IMR-90 (cell line): ENCODE results near the gene MLLT1. TPM values are rescaled to one million over a fixed set of nuclear protein-coding genes. Genes with fewer than 3 reads are reported as not detected.

Experiments used
- ATAC-seq: fragments of 200-7000 bp; cut with Tn5 transposase; 2 replicates; pipeline ENCODE4 v1.9.1; 2020; ENCODE audit warnings: low read depth, mild to moderate bottlenecking, moderate library complexity
- BruUV-seq: library from RNA; stranded (reverse); fragments of 400-500 nt; replicated peaks from 2 replicates; lab custom pipeline; 2021; lab: Mats Ljungman, UMichigan
- CTCF ChIA-PET: fragments of 300-600 bp; formaldehyde crosslinking; extraction: SDS; loops from one replicate; lab custom pipeline; 2021; ENCODE audit warnings: antibody characterized with exemption; lab: Yijun Ruan, JAX
- POLR2A ChIA-PET: fragments of 300-600 bp; sonication (Branson Sonifier 250); formaldehyde crosslinking; loops from one replicate; lab custom pipeline; 2022; ENCODE audit warnings: antibody characterized with exemption; ENCODE audit not compliant: unreplicated experiment; lab: Charles Lee
- DNase-seq: peaks from one replicate; pipeline ENCODE4 v3.0.0; 2013
- H2AFZ ChIP-seq: replicated peaks from 2 replicates; pipeline ENCODE3; 2013; ENCODE audit warnings: low read length, mild to moderate bottlenecking; ENCODE audit not compliant: poor library complexity
- H2AK5ac ChIP-seq: 2 replicates; pipeline ENCODE4 v1.6.1; 2013; ENCODE audit warnings: low read depth, low read length, inconsistent platforms
- H2AK9ac ChIP-seq: replicated peaks from 2 replicates; pipeline ENCODE3; 2013; ENCODE audit warnings: mild to moderate bottlenecking, low read depth, low read length, moderate library complexity; ENCODE audit not compliant: poor library complexity
- H2BK120ac ChIP-seq: 2 replicates; pipeline ENCODE4 v1.6.1; 2013; ENCODE audit warnings: low read depth, low read length, inconsistent platforms
- H2BK15ac ChIP-seq: 3 replicates; pipeline ENCODE4 v1.6.1; 2013; ENCODE audit warnings: low read depth, low read length, inconsistent platforms
- H2BK20ac ChIP-seq: 2 replicates; pipeline ENCODE4 v1.6.1; 2013; ENCODE audit warnings: low read depth, mild to moderate bottlenecking, inconsistent platforms, low read length, moderate library complexity
- H2BK5ac ChIP-seq: 2 replicates; pipeline ENCODE4 v1.6.1; 2013; ENCODE audit warnings: mild to moderate bottlenecking, low read depth, low read length, inconsistent platforms; ENCODE audit not compliant: poor library complexity, severe bottlenecking
- H3K14ac ChIP-seq: replicated peaks from 2 replicates; pipeline ENCODE4 v1.6.1; 2013; ENCODE audit warnings: low read depth, low read length, inconsistent platforms
- H3K18ac ChIP-seq: 2 replicates; pipeline ENCODE4 v1.6.1; 2013; ENCODE audit warnings: low read depth, low read length, control low read depth
- H3K23ac ChIP-seq: 2 replicates; pipeline ENCODE4 v1.6.1; 2013; ENCODE audit warnings: low read depth, low read length, inconsistent platforms
- H3K27ac ChIP-seq: 2 replicates; pipeline ENCODE4 v1.5.1; 2013; ENCODE audit warnings: mild to moderate bottlenecking, control low read depth, low read length; ENCODE audit not compliant: insufficient read depth
- H3K27me3 ChIP-seq: 2 replicates; pipeline ENCODE4 v1.6.1; 2013; ENCODE audit warnings: low read length; ENCODE audit not compliant: control insufficient read depth, insufficient read depth
- H3K36me3 ChIP-seq: 2 replicates; pipeline ENCODE4 v1.6.1; 2013; ENCODE audit warnings: low read length, mixed read lengths; ENCODE audit not compliant: control insufficient read depth, insufficient read depth
- H3K4ac ChIP-seq: 2 replicates; pipeline ENCODE4 v1.6.1; 2013; ENCODE audit warnings: low read depth, low read length, inconsistent platforms
- H3K4me1 ChIP-seq: 2 replicates; pipeline ENCODE4 v1.6.1; 2013; ENCODE audit warnings: low read length, mixed read lengths; ENCODE audit not compliant: control insufficient read depth, insufficient read depth
- H3K4me2 ChIP-seq: 2 replicates; pipeline ENCODE4 v1.6.1; 2013; ENCODE audit warnings: low read depth, mild to moderate bottlenecking, control low read depth, low read length, moderate library complexity
- H3K4me3 ChIP-seq: 2 replicates; pipeline ENCODE4 v1.5.1; 2013; ENCODE audit warnings: low read depth, mild to moderate bottlenecking, control low read depth, low read length, moderate library complexity; ENCODE audit not compliant: insufficient read depth
- H3K56ac ChIP-seq: 2 replicates; pipeline ENCODE4 v1.6.1; 2013; ENCODE audit warnings: low read length, inconsistent platforms; ENCODE audit not compliant: insufficient read depth; ENCODE audit errors: extremely low read depth
- H3K79me1 ChIP-seq, 2 experiments: 2 replicates each; pipeline ENCODE4 v1.6.1; 2013; ENCODE audit warnings: low read length in 2 of 2, inconsistent platforms in 1 of 2, low read depth in 1 of 2
- H3K9ac ChIP-seq: 2 replicates; pipeline ENCODE4 v1.6.1; 2013; ENCODE audit warnings: low read depth, low read length, control low read depth
- H3K9me1 ChIP-seq: 2 replicates; pipeline ENCODE4 v1.6.1; 2013; ENCODE audit warnings: low read length, inconsistent platforms; ENCODE audit not compliant: insufficient read depth
- H3K9me3 ChIP-seq: 2 replicates; pipeline ENCODE4 v1.6.1; 2013; ENCODE audit warnings: low read length; ENCODE audit not compliant: control insufficient read depth, insufficient read depth
- H4K20me1 ChIP-seq: 2 replicates; pipeline ENCODE4 v1.6.1; 2013; ENCODE audit warnings: low read length, inconsistent platforms; ENCODE audit not compliant: insufficient read depth
- H4K5ac ChIP-seq: 2 replicates; pipeline ENCODE4 v1.6.1; 2013; ENCODE audit warnings: mild to moderate bottlenecking, low read depth, low read length, control low read depth
- H4K8ac ChIP-seq, 2 experiments: 2 replicates each; pipeline ENCODE4 v1.6.1; 2013; ENCODE audit warnings: low read depth in 2 of 2, low read length in 2 of 2, control low read depth in 1 of 2, inconsistent platforms in 1 of 2
- H4K91ac ChIP-seq: 2 replicates; pipeline ENCODE4 v1.6.1; 2013; ENCODE audit warnings: low read depth, low read length, inconsistent platforms; ENCODE audit not compliant: insufficient read depth
- BHLHE40 ChIP-seq: fragments of 150-350 bp; IDR thresholded peaks from 2 replicates; pipeline ENCODE4 v1.6.1; 2016; ENCODE audit warnings: mild to moderate bottlenecking, low read depth, low read length
- CEBPB ChIP-seq: IDR thresholded peaks from 2 replicates; pipeline ENCODE4 v1.6.1; 2012; ENCODE audit warnings: low read depth, low read length, improper control_type of control experiment
- CHD1 ChIP-seq: IDR thresholded peaks from 2 replicates; pipeline ENCODE4 v1.6.1; 2012; ENCODE audit warnings: low read depth, low read length, improper control_type of control experiment
- MAFK ChIP-seq: IDR thresholded peaks from 2 replicates; pipeline ENCODE4 v1.6.1; 2012; ENCODE audit warnings: low read depth, low read length, improper control_type of control experiment
- MAZ ChIP-seq: IDR thresholded peaks from 2 replicates; pipeline ENCODE4 v1.6.1; 2012; ENCODE audit warnings: low read depth, mild to moderate bottlenecking, low read length, improper control_type of control experiment, moderate library complexity, borderline replicate concordance
- RFX5 ChIP-seq: IDR thresholded peaks from 2 replicates; pipeline ENCODE4 v1.8.0; 2012; ENCODE audit warnings: low read depth, mild to moderate bottlenecking, low read length, moderate library complexity
- WGBS, 2 experiments: methylation state at CpG; one replicate each; pipeline versions ENCODE4 v1.1.5 to v1.1.7; 2013; ENCODE audit warnings: missing lambda C conversion rate in 2 of 2; ENCODE audit not compliant: insufficient read length in 1 of 2; ENCODE audit errors: extremely low coverage in 2 of 2; 5-methylcytosine and 5-hydroxymethylcytosine counted together
- dilution Hi-C: fragments of 300-500 bp; cut with HindIII; formaldehyde crosslinking; loops from one replicate; pipeline ENCODE4 v1.14.3; 2018; ENCODE audit warnings: low sequenced_read_pairs; ENCODE audit not compliant: unreplicated experiment
- in situ Hi-C: fragments of 300-500 bp; cut with MboI; formaldehyde crosslinking; loops from 3 replicates; pipeline ENCODE4 v1.14.3; 2019; ENCODE audit warnings: low sequenced_read_pairs, inconsistent platforms, mixed read lengths
- intact Hi-C: fragments of 100-400 bp; cut with micrococcal nuclease; formaldehyde crosslinking; loops from 2 replicates; pipeline ENCODE4 v1.10.0; 2022
- polyA plus RNA-seq, 3 experiments: library from polyadenylated mRNA; depleted of rRNA; stranded (reverse); fragments of >200 nt; gene quantifications; 2 replicates each; pipeline ENCODE4 v1.2.3, GENCODE V29; 2012; ENCODE audit warnings: low replicate concordance in 1 of 3
- total RNA-seq: library from RNA; depleted of rRNA; stranded (reverse); fragments of >200 nt; gene quantifications from 2 replicates; pipeline ENCODE4 v1.2.3, GENCODE V29; 2012

The MLLT1 gene
- total and polyA plus RNA-seq, 2 of the 4 experiments (the other 2 are of a cell fraction) = 1.3 to 30.6 TPM

GRCh38 chr19:6173190-6173589 lies 106.6 kb downstream of the MLLT1 start:
- dilution Hi-C loops (no loop called here), intact Hi-C loops (no loop called here), in situ Hi-C loops (no loop called here)
- H3K4me3 ChIP-seq = no peak overlapping the region
- no peak overlapping the region for H4K91ac ChIP-seq
- CTCF ChIA-PET = no interaction called here
- H3K4me1 ChIP-seq = no peaks in the 10 kb centered on the region
- H2BK15ac ChIP-seq = no peak overlapping the region
- no peaks in the 10 kb centered on the region for H3K9me1 ChIP-seq
- no peak for TF ChIP-seq CHD1
- no peak for TF ChIP-seq CEBPB
- no peak for TF ChIP-seq BHLHE40
- TF ChIP-seq MAZ = no peak
- TF ChIP-seq RFX5 = no peak
- no peak for TF ChIP-seq MAFK
- no peak overlapping the region for H3K14ac ChIP-seq
- no peak for ATAC-seq
- no peaks in the 10 kb centered on the region for H3K9me3 ChIP-seq
- no peak overlapping the region for H2AK9ac ChIP-seq
- DNase-seq = no peak
- no peak overlapping the region for H3K9ac ChIP-seq
- no peaks in the 10 kb centered on the region for H4K20me1 ChIP-seq
- no peak overlapping the region for H3K4me2 ChIP-seq
- no peak overlapping the region for H3K27ac ChIP-seq
- H2BK120ac ChIP-seq = no peak overlapping the region
- no peak overlapping the region for H4K8ac ChIP-seq
- H2AFZ ChIP-seq = no peak overlapping the region
- no peak overlapping the region for H3K23ac ChIP-seq
- no peak overlapping the region for H2BK5ac ChIP-seq
- POLR2A ChIA-PET = no interaction called here
- WGBS, 2 experiments = no CpG with 5 or more reads among the region's 5 CpGs
- H4K5ac ChIP-seq = no peak overlapping the region
- no peak overlapping the region for H3K18ac ChIP-seq
- H3K56ac ChIP-seq = no peak overlapping the region
- peaks cover 14% of the 10 kb centered on the region for H3K27me3 ChIP-seq
- no peaks in the 10 kb centered on the region for H3K79me1 ChIP-seq
- H3K4ac ChIP-seq = no peak overlapping the region
- BruUV-seq = no TSS peak
- no peaks in the 10 kb centered on the region for H3K36me3 ChIP-seq
- H2BK20ac ChIP-seq = no peak overlapping the region
- H2AK5ac ChIP-seq = no peak overlapping the region
